ENCODE measurements around the gene GNAL. TPM values are rescaled to one million over a fixed set of nuclear protein-coding genes. Genes with fewer than 3 reads are reported as not detected.

GNAL gene
- total and polyA plus RNA-seq, 2 of the 4 experiments (the other 2 are of a cell fraction), result 0.15 to 0.36 TPM

DNA sequence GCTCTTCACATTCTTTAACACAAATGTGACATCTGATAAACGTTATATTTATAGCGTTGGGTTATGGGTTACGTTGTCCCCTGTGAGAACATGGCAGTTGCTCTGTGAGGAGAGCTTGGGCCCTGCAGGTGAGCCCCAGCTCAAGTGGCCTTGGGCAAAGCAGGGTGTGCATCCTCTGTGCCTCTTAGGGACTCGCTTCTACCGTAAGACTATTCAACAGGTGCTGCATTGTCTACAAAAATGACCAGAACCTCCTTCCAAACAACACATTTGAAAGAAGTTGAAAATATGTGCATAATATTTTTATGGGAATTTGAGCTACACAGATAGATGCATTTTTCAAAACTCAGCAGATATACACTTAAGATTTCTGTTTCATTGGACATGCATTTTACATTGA lies 145.7 kb downstream of the GNAL start:
- ATAC-seq (ENCODE audit: low read depth) (no peak), DNase-seq (no peak)
- Histone ChIP-seq H3K9me1 (ENCODE audit: insufficient read depth, low read length) (no peaks in the 10 kb centered on the region), H3K4me2 (ENCODE audit: low read depth, low read length) (no peak overlapping the region), H3K4ac (ENCODE audit: low read depth, low read length) (no peak overlapping the region), H3K9ac (ENCODE audit: low read depth, low read length) (no peak overlapping the region), H3K27me3 (ENCODE audit: control insufficient read depth, insufficient read depth, low read length) (no peaks in the 10 kb centered on the region), H4K91ac (ENCODE audit: insufficient read depth, low read depth, low read length) (no peak overlapping the region), H3K18ac (ENCODE audit: low read depth, low read length) (no peak overlapping the region), H2BK120ac (ENCODE audit: low read depth, low read length) (no peak overlapping the region), H4K20me1 (ENCODE audit: insufficient read depth, low read length) (no peaks in the 10 kb centered on the region), H2BK15ac (ENCODE audit: low read depth, low read length) (no peak overlapping the region), H3K4me1 (ENCODE audit: control insufficient read depth, insufficient read depth, low read length) (no peaks in the 10 kb centered on the region), H4K8ac (ENCODE audit: low read depth in 2 of 2, low read length in 2 of 2) (no peak overlapping the region), H3K36me3 (ENCODE audit: control insufficient read depth, insufficient read depth, low read length) (no peaks in the 10 kb centered on the region), H3K23ac (ENCODE audit: low read depth, low read length) (no peak overlapping the region), H3K9me3 (ENCODE audit: control insufficient read depth, insufficient read depth, low read length) (no peaks in the 10 kb centered on the region), H3K14ac (replicated peaks; ENCODE audit: low read depth, low read length) (no peak overlapping the region), H3K56ac (ENCODE audit: extremely low read depth, insufficient read depth, low read length) (no peak overlapping the region), H3K79me1 (ENCODE audit: low read depth in 1 of 2, low read length in 2 of 2) (no peaks in the 10 kb centered on the region), H4K5ac (ENCODE audit: low read depth, low read length) (no peak overlapping the region), H2BK20ac (ENCODE audit: low read depth, low read length) (no peak overlapping the region), H2AFZ (replicated peaks; ENCODE audit: low read length, poor library complexity) (no peak overlapping the region), H3K27ac (ENCODE audit: insufficient read depth, low read length) (no peak overlapping the region), H2BK5ac (ENCODE audit: low read depth, low read length, poor library complexity, severe bottlenecking) (no peak overlapping the region), H2AK5ac (ENCODE audit: low read depth, low read length) (no peak overlapping the region), H2AK9ac (replicated peaks; ENCODE audit: low read depth, low read length, poor library complexity) (no peak overlapping the region), H3K4me3 (ENCODE audit: insufficient read depth, low read depth, low read length) (no peak overlapping the region)
- CTCF ChIA-PET, result interaction anchor here (0.6 to 1.5 kb wide), 2 partner anchors 10 to 103 kb away, joined by 3 read pairs; no protein-coding TSS in a partner anchor
- in situ Hi-C loops (cut with MboI; ENCODE audit: low sequenced_read_pairs), result no loop called here
- BruUV-seq (replicated peaks), result no TSS peak
- dilution Hi-C loops (cut with HindIII; ENCODE audit: low sequenced_read_pairs, unreplicated experiment), result no loop called here
- no CpG with 5 or more reads among the region's 5 CpGs for WGBS, 2 experiments (ENCODE audit: extremely low coverage in 2 of 2, insufficient read length in 1 of 2)
- TF ChIP-seq CHD1 (IDR thresholded peaks at IDR 0.05; ENCODE audit: low read depth, low read length) (no peak), RFX5 (IDR thresholded peaks at IDR 0.05; ENCODE audit: low read depth, low read length) (no peak), FOS (IDR thresholded peaks at IDR 0.05; ENCODE audit: low read depth, low read length) (no peak), RAD21 (IDR thresholded peaks at IDR 0.05; ENCODE audit: low read length) (no peak), NFE2L2 (IDR thresholded peaks at IDR 0.05; ENCODE audit: low read depth, low read length) (no peak), POLR2A (IDR thresholded peaks at IDR 0.05; ENCODE audit: low read depth, low read length) (no peak), CEBPB (IDR thresholded peaks at IDR 0.05; ENCODE audit: low read depth, low read length) (no peak), MXI1 (IDR thresholded peaks at IDR 0.05; ENCODE audit: borderline replicate concordance, low read depth, low read length) (no peak), MAFK (IDR thresholded peaks at IDR 0.05; ENCODE audit: low read depth, low read length) (no peak), SMC3 (IDR thresholded peaks at IDR 0.05; ENCODE audit: low read depth, low read length) (no peak), RCOR1 (IDR thresholded peaks at IDR 0.05; ENCODE audit: insufficient replicate concordance, low read length) (no peak), MAZ (IDR thresholded peaks at IDR 0.05; ENCODE audit: borderline replicate concordance, low read depth, low read length) (no peak)
- TF ChIP-seq, protein P1, sequence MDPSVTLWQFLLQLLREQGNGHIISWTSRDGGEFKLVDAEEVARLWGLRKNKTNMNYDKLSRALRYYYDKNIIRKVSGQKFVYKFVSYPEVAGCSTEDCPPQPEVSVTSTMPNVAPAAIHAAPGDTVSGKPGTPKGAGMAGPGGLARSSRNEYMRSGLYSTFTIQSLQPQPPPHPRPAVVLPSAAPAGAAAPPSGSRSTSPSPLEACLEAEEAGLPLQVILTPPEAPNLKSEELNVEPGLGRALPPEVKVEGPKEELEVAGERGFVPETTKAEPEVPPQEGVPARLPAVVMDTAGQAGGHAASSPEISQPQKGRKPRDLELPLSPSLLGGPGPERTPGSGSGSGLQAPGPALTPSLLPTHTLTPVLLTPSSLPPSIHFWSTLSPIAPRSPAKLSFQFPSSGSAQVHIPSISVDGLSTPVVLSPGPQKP (IDR thresholded peaks at IDR 0.05; ENCODE audit: borderline replicate concordance, low read depth, low read length), result no peak
- TF ChIP-seq, protein P2, sequence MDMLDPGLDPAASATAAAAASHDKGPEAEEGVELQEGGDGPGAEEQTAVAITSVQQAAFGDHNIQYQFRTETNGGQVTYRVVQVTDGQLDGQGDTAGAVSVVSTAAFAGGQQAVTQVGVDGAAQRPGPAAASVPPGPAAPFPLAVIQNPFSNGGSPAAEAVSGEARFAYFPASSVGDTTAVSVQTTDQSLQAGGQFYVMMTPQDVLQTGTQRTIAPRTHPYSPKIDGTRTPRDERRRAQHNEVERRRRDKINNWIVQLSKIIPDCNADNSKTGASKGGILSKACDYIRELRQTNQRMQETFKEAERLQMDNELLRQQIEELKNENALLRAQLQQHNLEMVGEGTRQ (IDR thresholded peaks at IDR 0.05; ENCODE audit: low read depth, low read length), result no peak
- intact Hi-C loops (cut with micrococcal nuclease), result loop anchor here (5.0 kb wide), 1 partner anchor 52 kb away; no protein-coding TSS in a partner anchor
- POLR2A ChIA-PET (ENCODE audit: unreplicated experiment), result no interaction called here
